ENCODE measurements around the gene COQ9. TPM values are rescaled to one million over a fixed set of nuclear protein-coding genes. Genes with fewer than 3 reads are reported as not detected.

The COQ9 gene
- total RNA-seq, 1 experiment from 2014 or later = 32.9 TPM

GRCh38 chr16:57469917-57470470, 22.7 kb downstream of the COQ9 start:
- H4K91ac ChIP-seq (ENCODE audit: insufficient read length, low read depth, low read length) = no peak overlapping the region
- H4K5ac ChIP-seq (ENCODE audit: insufficient read length, low read depth, low read length) = no peak overlapping the region
- Mint-ChIP-seq H3K36me3 (ENCODE audit: insufficient read depth in 1 of 3, low read depth in 3 of 3) (peaks cover 38 to 71% (median 65%) of the 10 kb centered on the region in 3 experiments), H3K4me3 (no peak overlapping the region), H3K4me1 (peaks cover 20 to 21% of the 10 kb centered on the region in 2 experiments), H3K9me3 (no peaks in the 10 kb centered on the region), H3K27me3 (ENCODE audit: low read depth) (no peaks in the 10 kb centered on the region), H3K27ac (no peak overlapping the region)
- no peaks in the 10 kb centered on the region for H3K23me2 ChIP-seq (ENCODE audit: insufficient read length, low read depth, low read length, poor library complexity, severe bottlenecking)
- no peak overlapping the region for H2BK5ac ChIP-seq (ENCODE audit: insufficient read length, low read length)
- no peaks in the 10 kb centered on the region for H3K79me1 ChIP-seq (ENCODE audit: insufficient read depth, low read depth, low read length, poor library complexity, severe bottlenecking)
- H3K4me2 ChIP-seq (ENCODE audit: insufficient read depth, insufficient read length, low read length) = no peak overlapping the region
- no peaks in the 10 kb centered on the region for H3K79me2 ChIP-seq (ENCODE audit: insufficient read depth, low read length)
- H3K14ac ChIP-seq (ENCODE audit: insufficient read depth, low read length) = no peak overlapping the region
- no peaks in the 10 kb centered on the region for H3K27me3 ChIP-seq (ENCODE audit: insufficient read depth, low read length)
- no CpG with 5 or more reads among the region's 9 CpGs for WGBS (ENCODE audit: extremely low coverage, insufficient read length, low lambda C conversion rate)
- H4K20me1 ChIP-seq (ENCODE audit: control insufficient read depth, insufficient read depth, insufficient read length) = no peaks in the 10 kb centered on the region
- H3K18ac ChIP-seq (ENCODE audit: insufficient read length, low read depth, low read length) = no peak overlapping the region
- no peak overlapping the region for H3K56ac ChIP-seq (ENCODE audit: insufficient read length, low read depth, low read length)
- H2AK5ac ChIP-seq (ENCODE audit: insufficient read length, low read length) = no peak overlapping the region
- peak; percentile 15 for DNase-seq
- no peak overlapping the region for H2BK120ac ChIP-seq (ENCODE audit: low read depth, low read length, poor library complexity, severe bottlenecking)
- no peak overlapping the region for H3K4ac ChIP-seq (ENCODE audit: low read depth, low read length)
- no peak overlapping the region for H3K27ac ChIP-seq (ENCODE audit: insufficient read length, low read depth, low read length)
- no peak overlapping the region for H3T11ph ChIP-seq (ENCODE audit: low read length)
- H3K23ac ChIP-seq (ENCODE audit: insufficient read length, low read depth, low read length) = no peak overlapping the region
- H2BK12ac ChIP-seq (ENCODE audit: insufficient read length, low read depth, low read length) = no peak overlapping the region
- H2AFZ ChIP-seq (ENCODE audit: low read length) = no peak overlapping the region
- H4K8ac ChIP-seq (replicated peaks; ENCODE audit: insufficient read length, low read depth, low read length) = no peak overlapping the region
- no peak for TF ChIP-seq CTCF (conservative IDR thresholded peaks at IDR 0.05)
- H3K9ac ChIP-seq (ENCODE audit: extremely low read depth, insufficient read length, low read length) = no peak overlapping the region
- H3K4me1 ChIP-seq (ENCODE audit: insufficient read depth, low read length) = peaks cover 14% of the 10 kb centered on the region; the same call in 1 of the 2 replicates
- H3K9me3 ChIP-seq (ENCODE audit: control insufficient read depth, low read depth, low read length) = no peaks in the 10 kb centered on the region
- H2BK20ac ChIP-seq (ENCODE audit: low read depth, low read length, poor library complexity, severe bottlenecking) = no peak overlapping the region
- no peak overlapping the region for H2BK15ac ChIP-seq (ENCODE audit: low read depth, low read length)

Data from H9 (cell line).